B cell (primary cell): Measurements from ENCODE around the gene MARK2. TPM values are rescaled to one million over a fixed set of nuclear protein-coding genes. Genes with fewer than 3 reads are reported as not detected.

Source experiments
- ATAC-seq: fragments of 200-7000 bp; cut with Tn5 transposase; one replicate; pipeline ENCODE4 v1.10.0; 2021; ENCODE audit warnings: low read depth, mild to moderate bottlenecking, moderate number of reproducible peaks, moderate library complexity
- CTCF ChIA-PET: fragments of 350-600 bp; sonication (Branson Sonifier 250); formaldehyde crosslinking; loops from one replicate; lab custom pipeline; 2021; ENCODE audit warnings: antibody characterized with exemption, inconsistent platforms; lab: Charles Lee
- POLR2A ChIA-PET: fragments of 350-600 bp; sonication (Branson Sonifier 250); formaldehyde crosslinking; loops from one replicate; lab custom pipeline; 2021; ENCODE audit warnings: antibody characterized with exemption; lab: Charles Lee
- DNase-seq: peaks from one replicate; pipeline ENCODE4 v3.0.0; 2013
- H2AFZ ChIP-seq: 2 replicates; pipeline ENCODE4 v1.6.1; 2012; ENCODE audit warnings: mild to moderate bottlenecking, low read depth, low read length; ENCODE audit not compliant: insufficient read depth, poor library complexity, severe bottlenecking
- H3K27ac ChIP-seq, 2 donors: 1 replicate in 1 of 2; 2 replicates in 1 of 2; pipeline ENCODE4 v1.5.1; 2012 to 2013; ENCODE audit warnings: low read length in 2 of 2, mild to moderate bottlenecking in 2 of 2, moderate library complexity in 1 of 2
- H3K27me3 ChIP-seq, 4 experiments: fragments of 200-600 bp in 1 of 4; sonication (generic) in 1 of 4; replicated peaks in 1 of 4; 1 replicate in 2 of 4; 2 replicates in 2 of 4; pipeline versions ENCODE4 v1.6.1 to v1.7.0; 2013 to 2016; ENCODE audit warnings: low read length in 3 of 4, mild to moderate bottlenecking in 2 of 4, mixed read lengths in 1 of 4, moderate library complexity in 1 of 4; ENCODE audit not compliant: insufficient read depth in 4 of 4, control insufficient read depth in 3 of 4; ENCODE audit errors: control extremely low read depth in 1 of 4
- H3K36me3 ChIP-seq, 2 experiments: replicated peaks in 1 of 2; 1 replicate in 1 of 2; 2 replicates in 1 of 2; pipeline versions ENCODE4 v1.6.1 to v1.7.1; 2013; ENCODE audit warnings: low read length in 1 of 2; ENCODE audit not compliant: insufficient read depth in 2 of 2, control insufficient read depth in 1 of 2; ENCODE audit errors: control extremely low read depth in 1 of 2, extremely low read depth in 1 of 2
- H3K4me1 ChIP-seq, 2 donors: fragments of 200-600 bp in 1 of 2; sonication (generic) in 1 of 2; 1 replicate in 1 of 2; 2 replicates in 1 of 2; pipeline versions ENCODE4 v1.5.1 to v1.6.1; 2013 to 2017; ENCODE audit warnings: low read length in 2 of 2; ENCODE audit not compliant: control insufficient read depth in 2 of 2, insufficient read depth in 2 of 2
- H3K4me2 ChIP-seq: replicated peaks from 2 replicates; pipeline ENCODE3; 2012; ENCODE audit warnings: mild to moderate bottlenecking, low read depth, low read length; ENCODE audit not compliant: poor library complexity, severe bottlenecking
- H3K4me3 ChIP-seq, 5 experiments: fragments of 200-600 bp in 1 of 5; sonication (generic) in 1 of 5; 1 replicate in 3 of 5; 2 replicates in 2 of 5; pipeline versions ENCODE4 v1.5.1 to v1.7.0; 2011 to 2016; ENCODE audit warnings: low read length in 4 of 5, mild to moderate bottlenecking in 4 of 5, low read depth in 2 of 5, control low read depth in 1 of 5, moderate library complexity in 1 of 5; ENCODE audit not compliant: insufficient read depth in 1 of 5; ENCODE audit errors: control extremely low read depth in 1 of 5, extremely low read depth in 1 of 5
- H3K79me2 ChIP-seq: fragments of 200-600 bp; sonication (generic); one replicate; pipeline ENCODE4 v1.6.0; 2016; ENCODE audit warnings: low read length; ENCODE audit not compliant: control insufficient read depth, insufficient read depth
- H3K9ac ChIP-seq: fragments of 200-600 bp; sonication (generic); 2 replicates; pipeline ENCODE4 v1.6.1; 2017; ENCODE audit warnings: mild to moderate bottlenecking, low read length, moderate library complexity
- H3K9me3 ChIP-seq, 3 donors: one replicate each; pipeline versions ENCODE4 v1.6.1 to v1.7.1; 2013; ENCODE audit warnings: low read length in 2 of 3; ENCODE audit not compliant: control insufficient read depth in 2 of 3, insufficient read depth in 1 of 3; ENCODE audit errors: control extremely low read depth in 1 of 3
- H4K20me1 ChIP-seq: 2 replicates; pipeline ENCODE4 v1.6.0; 2012; ENCODE audit warnings: mild to moderate bottlenecking, low read length; ENCODE audit not compliant: insufficient read depth, control insufficient read depth, poor library complexity, severe bottlenecking
- H3K27ac Mint-ChIP-seq: one replicate; pipeline ENCODE4 v1.8.0; 2021; ENCODE audit warnings: mixed read lengths
- H3K27me3 Mint-ChIP-seq: one replicate; pipeline ENCODE4 v1.8.0; 2021; ENCODE audit warnings: mixed read lengths
- H3K4me1 Mint-ChIP-seq: one replicate; pipeline ENCODE4 v1.8.0; 2021; ENCODE audit warnings: mixed read lengths
- H3K4me3 Mint-ChIP-seq: one replicate; pipeline ENCODE4 v1.8.0; 2021; ENCODE audit warnings: mixed read lengths
- H3K9me3 Mint-ChIP-seq: one replicate; pipeline ENCODE4 v1.8.0; 2022; ENCODE audit warnings: mixed read lengths; ENCODE audit not compliant: insufficient read depth
- EZH2 ChIP-seq: IDR thresholded peaks from 2 replicates; pipeline ENCODE4 v1.6.1; 2012; ENCODE audit warnings: borderline replicate concordance, low read depth, mild to moderate bottlenecking, moderate library complexity, low read length; ENCODE audit not compliant: insufficient read depth, poor library complexity, severe bottlenecking
- WGBS: methylation state at CpG from one replicate; pipeline ENCODE4 v1.1.5; 2013; ENCODE audit warnings: missing lambda C conversion rate; ENCODE audit not compliant: insufficient coverage; 5-methylcytosine and 5-hydroxymethylcytosine counted together
- intact Hi-C: fragments of 100-400 bp; cut with micrococcal nuclease; formaldehyde crosslinking; loops from one replicate; pipeline ENCODE4 v1.10.0; 2022
- polyA plus RNA-seq: library from polyadenylated mRNA; depleted of rRNA; stranded (reverse); fragments of >200 nt; gene quantifications from 2 replicates; pipeline ENCODE4 v1.2.3, GENCODE V29; 2012
- total RNA-seq, 2 donors: library from RNA; stranded (reverse); fragments of 120-200 nt in 1 of 2; gene quantifications; 1 replicate in 1 of 2; 2 replicates in 1 of 2; pipeline versions ENCODE4 v1.2.3 to v1.2.4, GENCODE V29; 2013 to 2022
- TF ChIP-seq, protein P1 (sequence below): fragments of 200-600 bp; IDR thresholded peaks from one replicate; pipeline ENCODE4 v1.8.0; 2022; ENCODE audit warnings: antibody characterized with exemption, mild to moderate bottlenecking

The MARK2 gene
- total and polyA plus RNA-seq, 2 donors (not counting 1 experiment from before 2014, with no cell fraction given): 47.2 to 58.1 TPM

DNA sequence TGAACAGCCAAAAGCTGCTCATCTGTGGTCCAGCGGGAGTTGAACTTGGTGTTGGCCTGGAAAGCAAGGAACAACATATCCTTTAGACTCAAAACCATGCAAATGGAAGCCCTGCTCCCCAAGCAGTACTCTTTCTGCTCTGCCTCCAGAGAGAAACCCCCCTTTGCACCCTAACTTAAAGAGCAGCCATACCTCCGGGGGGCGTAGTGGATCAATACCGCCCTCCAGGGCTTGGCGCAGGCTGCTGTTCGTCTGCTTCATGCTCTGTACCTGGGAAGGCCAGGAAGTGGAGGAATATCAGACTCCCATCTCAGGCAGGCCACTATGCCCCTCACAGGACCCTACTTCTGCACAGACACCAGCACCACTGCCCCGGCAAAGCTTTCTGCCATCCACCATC, 73.8 kb downstream of the MARK2 start:
- H3K4me2 ChIP-seq: no peak overlapping the region
- peaks cover 11% of the 10 kb centered on the region for H3K4me1 Mint-ChIP-seq
- no peak overlapping the region for H3K27ac Mint-ChIP-seq
- H3K9me3 Mint-ChIP-seq: no peaks in the 10 kb centered on the region
- DNase-seq (no peak), ATAC-seq (no peak)
- no peak overlapping the region for H2AFZ ChIP-seq
- 94% methylated on average over 5 of the region's 7 CpGs for WGBS
- no peaks in the 10 kb centered on the region for H3K79me2 ChIP-seq
- H3K27ac ChIP-seq: no peak overlapping the region
- no peak for TF ChIP-seq EZH2
- TF ChIP-seq, protein P1, sequence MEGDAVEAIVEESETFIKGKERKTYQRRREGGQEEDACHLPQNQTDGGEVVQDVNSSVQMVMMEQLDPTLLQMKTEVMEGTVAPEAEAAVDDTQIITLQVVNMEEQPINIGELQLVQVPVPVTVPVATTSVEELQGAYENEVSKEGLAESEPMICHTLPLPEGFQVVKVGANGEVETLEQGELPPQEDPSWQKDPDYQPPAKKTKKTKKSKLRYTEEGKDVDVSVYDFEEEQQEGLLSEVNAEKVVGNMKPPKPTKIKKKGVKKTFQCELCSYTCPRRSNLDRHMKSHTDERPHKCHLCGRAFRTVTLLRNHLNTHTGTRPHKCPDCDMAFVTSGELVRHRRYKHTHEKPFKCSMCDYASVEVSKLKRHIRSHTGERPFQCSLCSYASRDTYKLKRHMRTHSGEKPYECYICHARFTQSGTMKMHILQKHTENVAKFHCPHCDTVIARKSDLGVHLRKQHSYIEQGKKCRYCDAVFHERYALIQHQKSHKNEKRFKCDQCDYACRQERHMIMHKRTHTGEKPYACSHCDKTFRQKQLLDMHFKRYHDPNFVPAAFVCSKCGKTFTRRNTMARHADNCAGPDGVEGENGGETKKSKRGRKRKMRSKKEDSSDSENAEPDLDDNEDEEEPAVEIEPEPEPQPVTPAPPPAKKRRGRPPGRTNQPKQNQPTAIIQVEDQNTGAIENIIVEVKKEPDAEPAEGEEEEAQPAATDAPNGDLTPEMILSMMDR: no peak
- POLR2A ChIA-PET: interaction anchor here (0.6 kb wide), 1 partner anchor 14 kb away, joined by 4 read pairs; no protein-coding TSS in a partner anchor
- peaks cover 6% of the 10 kb centered on the region for H3K27me3 Mint-ChIP-seq
- peaks cover 0 to 28% (median 8%) of the 10 kb centered on the region in 4 experiments for H3K27me3 ChIP-seq
- CTCF ChIA-PET: interaction anchor here (1.2 kb wide), 1 partner anchor 75 kb away, joined by 3 read pairs; no protein-coding TSS in a partner anchor
- peaks cover 17 to 19% of the 10 kb centered on the region in 2 donors for H3K4me1 ChIP-seq
- no peak overlapping the region for H3K4me3 ChIP-seq
- intact Hi-C loops: no loop called here
- H3K36me3 ChIP-seq: peaks cover 0 to 23% of the 10 kb centered on the region in 2 experiments
- H3K4me3 Mint-ChIP-seq: no peak overlapping the region
- H3K9me3 ChIP-seq: peaks cover 0 to 4% (median 0%) of the 10 kb centered on the region in 3 donors
- peaks cover 38% of the 10 kb centered on the region for H4K20me1 ChIP-seq
- no peak overlapping the region for H3K9ac ChIP-seq

DNA sequence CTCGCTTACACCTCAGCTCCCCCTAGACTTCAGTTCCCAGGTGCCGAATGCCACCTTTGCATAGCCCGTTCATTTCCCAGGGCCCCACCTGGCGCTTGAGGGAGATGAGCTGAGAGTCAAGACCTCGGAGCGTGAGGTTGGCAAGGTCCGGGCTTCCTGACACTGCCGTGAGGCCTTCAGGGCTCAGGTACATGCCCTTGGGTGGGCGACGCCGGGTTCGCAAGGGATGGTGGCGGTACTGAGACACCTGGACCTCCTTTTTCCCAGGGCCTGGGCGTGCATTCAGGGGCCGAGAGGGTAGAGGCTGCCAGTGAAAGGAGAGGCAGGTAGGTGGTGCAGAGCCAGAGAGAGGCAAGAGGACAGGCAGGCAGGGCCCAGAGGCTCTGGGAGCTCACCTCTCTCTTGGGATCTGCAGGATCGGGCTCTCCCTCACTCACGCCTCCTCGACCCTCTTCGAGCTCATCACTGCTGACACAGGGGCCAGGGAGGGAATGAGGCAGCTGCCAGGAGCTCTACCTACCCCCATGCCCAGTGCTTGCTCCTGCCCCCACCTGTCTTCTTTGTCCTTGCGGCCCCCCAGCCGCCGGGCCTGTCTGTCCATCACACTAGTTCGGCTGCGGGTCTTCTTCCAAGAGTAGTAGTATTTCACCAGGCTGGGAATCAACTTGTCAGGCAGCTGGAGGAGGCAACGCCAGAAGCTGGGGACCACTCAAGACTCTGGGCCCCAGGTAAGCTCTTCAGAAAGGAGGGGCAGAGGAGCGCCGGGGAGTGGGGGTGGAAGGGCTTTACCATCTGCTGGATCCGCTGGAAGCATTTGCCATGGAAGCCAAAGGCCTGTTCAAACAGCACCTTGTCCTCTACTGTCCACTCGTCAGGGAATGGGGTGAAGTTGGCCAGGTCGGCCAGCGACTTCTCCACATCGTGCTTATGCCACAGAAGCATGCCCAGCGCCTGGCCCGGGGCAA, 75.2 kb downstream of the MARK2 start:
- ChIA-PET CTCF (no interaction called here), POLR2A (no interaction called here)
- Mint-ChIP-seq H3K9me3 (no peaks in the 10 kb centered on the region), H3K27me3 (peaks cover 6% of the 10 kb centered on the region), H3K27ac (no peak overlapping the region), H3K4me3 (no peak overlapping the region), H3K4me1 (peaks cover 18% of the 10 kb centered on the region)
- TF ChIP-seq, protein P1: no peak
- TF ChIP-seq EZH2: no peak
- H3K79me2 ChIP-seq: no peaks in the 10 kb centered on the region
- H3K9ac ChIP-seq: no peak overlapping the region
- H3K36me3 ChIP-seq: peaks cover 0 to 9% of the 10 kb centered on the region in 2 experiments
- ATAC-seq (no peak), DNase-seq (no peak)
- H2AFZ ChIP-seq: no peak overlapping the region
- peaks cover 28 to 31% of the 10 kb centered on the region in 2 donors for H3K4me1 ChIP-seq
- peaks cover 0 to 4% (median 0%) of the 10 kb centered on the region in 3 donors for H3K9me3 ChIP-seq
- H3K4me2 ChIP-seq: no peak overlapping the region
- H4K20me1 ChIP-seq: peaks cover 27% of the 10 kb centered on the region
- intact Hi-C loops: no loop called here
- WGBS: 93% methylated on average over 34 of the region's 34 CpGs
- no peak overlapping the region for H3K4me3 ChIP-seq
- H3K27ac ChIP-seq: no peak overlapping the region
- H3K27me3 ChIP-seq: peaks cover 0 to 28% (median 9%) of the 10 kb centered on the region in 4 experiments
